HEK293 (cell line): ENCODE measurements around the gene KDM4B.

Experiments used
- CTCF ChIA-PET: fragments of 350-600 bp; formaldehyde crosslinking; extraction: SDS; loops from one replicate; lab custom pipeline; 2021; ENCODE audit warnings: antibody characterized with exemption; lab: Yijun Ruan, JAX
- POLR2A ChIA-PET: fragments of 300-600 bp; formaldehyde crosslinking; extraction: SDS; loops from one replicate; lab custom pipeline; 2020; ENCODE audit warnings: antibody characterized with exemption, inconsistent platforms; lab: Yijun Ruan, JAX
- H3K27ac ChIP-seq: fragments of 200-500 bp; sonication (Bioruptor generic); 2 replicates; pipeline ENCODE4 v1.5.1; 2014; ENCODE audit warnings: low read depth, low read length, control low read depth, inconsistent platforms; ENCODE audit errors: extremely low read depth
- H3K36me3 ChIP-seq, 2 experiments: fragments of 200-500 bp in 1 of 2; sonication (Bioruptor generic) in 1 of 2; 1 replicate in 1 of 2; 2 replicates in 1 of 2; pipeline ENCODE4 v1.5.1; 2014 to 2017; ENCODE audit warnings: inconsistent platforms in 2 of 2, low read length in 2 of 2; ENCODE audit not compliant: control insufficient read depth in 2 of 2, insufficient read depth in 1 of 2
- H3K4me1 ChIP-seq: fragments of 200-500 bp; sonication (Bioruptor generic); 2 replicates; pipeline ENCODE4 v1.5.1; 2014; ENCODE audit warnings: mild to moderate bottlenecking, low read length, inconsistent platforms; ENCODE audit not compliant: control insufficient read depth, insufficient read depth
- H3K4me3 ChIP-seq: 2 replicates; pipeline ENCODE4 v1.5.1; 2011; ENCODE audit warnings: low read depth, mild to moderate bottlenecking, control low read depth, low read length, moderate library complexity
- H3K9me3 ChIP-seq: fragments of 200-500 bp; sonication (Bioruptor generic); 2 replicates; pipeline ENCODE4 v1.5.1; 2014; ENCODE audit warnings: low read depth, low read length, inconsistent platforms; ENCODE audit not compliant: control insufficient read depth, insufficient read depth
- GLIS1 ChIP-seq: fragments of 450-650 bp; formaldehyde crosslinking; IDR thresholded peaks from 2 replicates; pipeline ENCODE4 v1.5.1; 2016; ENCODE audit warnings: missing biosample characterization, missing genetic modification characterization
- SALL2 ChIP-seq: fragments of 450-650 bp; formaldehyde crosslinking; IDR thresholded peaks from 2 replicates; pipeline ENCODE4 v1.5.0; 2017; ENCODE audit warnings: missing biosample characterization, mild to moderate bottlenecking, missing genetic modification characterization, borderline replicate concordance
- TCF7L2 ChIP-seq: IDR thresholded peaks from 2 replicates; pipeline ENCODE4 v1.6.1; 2011; ENCODE audit warnings: low read depth, mild to moderate bottlenecking, inconsistent platforms, low read length, moderate library complexity, borderline replicate concordance
- TRIM28 ChIP-seq: IDR thresholded peaks from 2 replicates; pipeline ENCODE4 v1.6.1; 2011; ENCODE audit warnings: low read length, control low read depth, borderline replicate concordance
- ZBTB8A ChIP-seq: fragments of 450-650 bp; formaldehyde crosslinking; IDR thresholded peaks from 2 replicates; pipeline ENCODE4 v1.5.1; 2016; ENCODE audit warnings: missing biosample characterization, missing genetic modification characterization
- ZFP69B ChIP-seq: fragments of 450-650 bp; formaldehyde crosslinking; IDR thresholded peaks from 2 replicates; pipeline ENCODE4 v1.5.1; 2016; ENCODE audit warnings: missing biosample characterization, missing genetic modification characterization
- ZNF433 ChIP-seq: fragments of 450-650 bp; formaldehyde crosslinking; IDR thresholded peaks from 2 replicates; pipeline ENCODE4 v1.5.1; 2016; ENCODE audit warnings: missing biosample characterization, missing genetic modification characterization, low read depth
- ZNF596 ChIP-seq: fragments of 450-650 bp; IDR thresholded peaks from 2 replicates; pipeline ENCODE4 v1.5.0; 2018; ENCODE audit warnings: missing biosample characterization, mild to moderate bottlenecking, missing genetic modification characterization, moderate library complexity
- ZNF777 ChIP-seq: fragments of 450-650 bp; formaldehyde crosslinking; IDR thresholded peaks from 2 replicates; pipeline ENCODE4 v1.5.1; 2017; ENCODE audit warnings: missing biosample characterization, missing genetic modification characterization, borderline replicate concordance
- ZNF830 ChIP-seq: fragments of 450-650 bp; IDR thresholded peaks from 2 replicates; pipeline ENCODE4 v1.5.0; 2018; ENCODE audit warnings: missing biosample characterization, missing genetic modification characterization, low read depth, mild to moderate bottlenecking, moderate library complexity
- TF ChIP-seq, protein P1 (sequence below): fragments of 450-650 bp; formaldehyde crosslinking; IDR thresholded peaks from 2 replicates; pipeline ENCODE4 v1.5.1; 2016; ENCODE audit warnings: missing biosample characterization, missing genetic modification characterization
- TF ChIP-seq, protein P2 (sequence below): fragments of 450-650 bp; formaldehyde crosslinking; IDR thresholded peaks from 2 replicates; pipeline ENCODE4 v1.5.1; 2016; ENCODE audit warnings: missing biosample characterization, missing genetic modification characterization
- TF ChIP-seq, protein P3 (sequence below): fragments of 450-650 bp; formaldehyde crosslinking; IDR thresholded peaks from 2 replicates; pipeline ENCODE4 v1.5.1; 2016; ENCODE audit warnings: missing biosample characterization, missing genetic modification characterization
- TF ChIP-seq, protein P4 (sequence below): fragments of 450-650 bp; formaldehyde crosslinking; IDR thresholded peaks from 2 replicates; pipeline ENCODE4 v1.5.1; 2016; ENCODE audit warnings: missing biosample characterization, missing genetic modification characterization
- TF ChIP-seq, protein P5 (sequence below): fragments of 450-650 bp; formaldehyde crosslinking; IDR thresholded peaks from 2 replicates; pipeline ENCODE4 v1.5.0; 2017; ENCODE audit warnings: missing biosample characterization, missing genetic modification characterization, borderline replicate concordance

KDM4B gene

DNA sequence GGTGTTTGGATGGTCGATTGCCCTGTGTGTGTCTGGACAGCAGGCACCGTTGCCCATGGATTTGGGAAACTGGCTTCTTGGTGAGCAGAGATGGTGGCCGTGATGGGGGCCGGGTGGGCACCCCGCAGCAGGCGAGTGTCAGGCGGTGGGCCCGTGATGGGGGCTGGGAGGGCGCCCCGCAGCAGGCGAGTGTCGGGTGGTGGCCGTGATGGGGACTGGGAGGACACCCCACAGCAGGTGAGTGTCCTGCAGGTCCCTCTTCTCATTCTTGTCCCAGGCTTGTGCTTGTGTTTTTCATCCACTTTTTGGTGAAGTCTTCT, 86.5 kb downstream of the KDM4B start:
- ChIA-PET POLR2A (no interaction called here), CTCF (no interaction called here)
- no peak overlapping the region for H3K27ac ChIP-seq
- no peaks in the 10 kb centered on the region for H3K4me1 ChIP-seq
- peaks cover 0 to 24% of the 10 kb centered on the region in 2 experiments; a peak in 1 of 3 replicates for H3K36me3 ChIP-seq
- H3K4me3 ChIP-seq = no peak overlapping the region
- TF ChIP-seq, protein P1, sequence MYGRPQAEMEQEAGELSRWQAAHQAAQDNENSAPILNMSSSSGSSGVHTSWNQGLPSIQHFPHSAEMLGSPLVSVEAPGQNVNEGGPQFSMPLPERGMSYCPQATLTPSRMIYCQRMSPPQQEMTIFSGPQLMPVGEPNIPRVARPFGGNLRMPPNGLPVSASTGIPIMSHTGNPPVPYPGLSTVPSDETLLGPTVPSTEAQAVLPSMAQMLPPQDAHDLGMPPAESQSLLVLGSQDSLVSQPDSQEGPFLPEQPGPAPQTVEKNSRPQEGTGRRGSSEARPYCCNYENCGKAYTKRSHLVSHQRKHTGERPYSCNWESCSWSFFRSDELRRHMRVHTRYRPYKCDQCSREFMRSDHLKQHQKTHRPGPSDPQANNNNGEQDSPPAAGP (tag by site-specific recombination) = no peak
- no peak for TF ChIP-seq ZNF433 (tag by site-specific recombination)
- no peak for TF ChIP-seq SALL2 (tag by site-specific recombination)
- no peak for TF ChIP-seq TRIM28
- no peaks in the 10 kb centered on the region for H3K9me3 ChIP-seq

DNA sequence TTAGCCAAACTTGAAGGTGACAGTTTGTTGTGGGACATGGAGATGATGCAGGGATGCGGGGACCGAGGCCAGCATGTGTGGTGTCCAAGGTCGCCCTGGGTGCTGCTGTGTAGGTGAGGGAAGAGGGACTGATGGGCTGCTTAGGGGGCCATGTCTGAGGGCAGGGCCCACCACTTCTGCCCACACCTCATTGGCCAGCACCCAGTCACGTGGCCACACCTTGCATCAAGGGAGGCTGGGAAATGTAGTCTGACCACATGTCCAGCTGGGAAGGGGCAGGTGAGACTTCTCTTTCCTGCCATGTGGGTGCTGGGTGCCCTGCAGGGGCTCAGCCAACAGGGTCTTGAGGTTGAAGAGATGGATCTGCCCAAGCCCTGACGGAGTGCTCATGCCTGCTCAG, 88.9 kb downstream of the KDM4B start:
- CTCF ChIA-PET = interaction anchor here (1.0 kb wide), 1 partner anchor 9 kb away, joined by 3 read pairs; no protein-coding TSS in a partner anchor
- TF ChIP-seq ZFP69B (tag by site-specific recombination) (peak; percentile 81), ZBTB8A (no peak)
- TF ChIP-seq, protein P2, sequence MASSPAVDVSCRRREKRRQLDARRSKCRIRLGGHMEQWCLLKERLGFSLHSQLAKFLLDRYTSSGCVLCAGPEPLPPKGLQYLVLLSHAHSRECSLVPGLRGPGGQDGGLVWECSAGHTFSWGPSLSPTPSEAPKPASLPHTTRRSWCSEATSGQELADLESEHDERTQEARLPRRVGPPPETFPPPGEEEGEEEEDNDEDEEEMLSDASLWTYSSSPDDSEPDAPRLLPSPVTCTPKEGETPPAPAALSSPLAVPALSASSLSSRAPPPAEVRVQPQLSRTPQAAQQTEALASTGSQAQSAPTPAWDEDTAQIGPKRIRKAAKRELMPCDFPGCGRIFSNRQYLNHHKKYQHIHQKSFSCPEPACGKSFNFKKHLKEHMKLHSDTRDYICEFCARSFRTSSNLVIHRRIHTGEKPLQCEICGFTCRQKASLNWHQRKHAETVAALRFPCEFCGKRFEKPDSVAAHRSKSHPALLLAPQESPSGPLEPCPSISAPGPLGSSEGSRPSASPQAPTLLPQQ (tag by site-specific recombination) = peak; percentile 66
- TF ChIP-seq, all 188 proteins: peak for 2
- peaks cover 4 to 29% of the 10 kb centered on the region in 2 experiments; a peak in 2 of 3 replicates for H3K36me3 ChIP-seq
- no peak overlapping the region for H3K27ac ChIP-seq
- H3K9me3 ChIP-seq = no peaks in the 10 kb centered on the region
- no peaks in the 10 kb centered on the region for H3K4me1 ChIP-seq
- POLR2A ChIA-PET = no interaction called here
- no peak overlapping the region for H3K4me3 ChIP-seq

DNA sequence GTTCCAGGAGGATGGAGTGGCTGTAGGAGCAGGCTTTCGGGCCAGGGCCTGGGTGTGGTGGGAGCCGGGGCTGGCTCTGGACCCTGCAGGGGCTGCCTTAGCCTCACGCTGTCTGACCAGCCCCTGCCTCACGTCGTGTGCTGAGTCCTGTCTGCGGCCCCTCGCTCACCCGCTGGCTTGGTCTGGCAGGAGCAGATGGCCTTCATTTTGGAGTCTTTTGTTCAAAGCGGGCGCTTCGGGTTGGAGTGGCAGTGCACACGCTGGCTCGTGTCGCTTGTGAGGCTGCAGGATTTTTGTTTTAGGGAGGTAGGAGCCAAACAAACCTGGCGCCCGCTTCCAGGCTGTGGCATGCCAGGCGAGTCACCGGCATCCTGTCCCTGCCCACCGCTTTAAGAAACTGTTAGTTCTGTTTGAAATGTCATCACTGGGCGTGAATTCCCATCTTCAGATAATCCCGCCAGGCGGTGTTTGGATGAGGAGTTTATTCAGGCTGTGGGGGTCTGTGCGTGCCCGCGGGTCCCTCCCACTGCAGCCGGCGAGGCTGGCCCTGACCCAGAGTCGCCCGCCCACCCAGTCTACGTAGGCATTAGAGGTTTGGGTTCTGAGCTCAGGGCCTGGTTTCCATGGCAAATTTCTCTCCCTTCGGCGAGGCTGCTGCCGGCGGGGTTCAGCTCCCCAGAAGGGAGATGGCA, 89.8 kb downstream of the KDM4B start:
- H3K36me3 ChIP-seq = peaks cover 4 to 37% of the 10 kb centered on the region in 2 experiments; a peak in 2 of 3 replicates
- TF ChIP-seq TCF7L2 (no peak), ZNF596 (tag by site-specific recombination) (no peak), GLIS1 (tag by site-specific recombination) (no peak)
- no peaks in the 10 kb centered on the region for H3K4me1 ChIP-seq
- POLR2A ChIA-PET = interaction anchor here (0.6 kb wide), 2 partner anchors 189 to 611 kb away, joined by 3 read pairs; no protein-coding TSS in a partner anchor
- CTCF ChIA-PET = interaction anchor here (0.6 to 1.5 kb wide), 3 partner anchors 10 to 21 kb away, joined by 3 to 9 read pairs (median 3); no protein-coding TSS in a partner anchor
- H3K9me3 ChIP-seq = no peaks in the 10 kb centered on the region
- no peak overlapping the region for H3K4me3 ChIP-seq
- no peak overlapping the region for H3K27ac ChIP-seq

DNA sequence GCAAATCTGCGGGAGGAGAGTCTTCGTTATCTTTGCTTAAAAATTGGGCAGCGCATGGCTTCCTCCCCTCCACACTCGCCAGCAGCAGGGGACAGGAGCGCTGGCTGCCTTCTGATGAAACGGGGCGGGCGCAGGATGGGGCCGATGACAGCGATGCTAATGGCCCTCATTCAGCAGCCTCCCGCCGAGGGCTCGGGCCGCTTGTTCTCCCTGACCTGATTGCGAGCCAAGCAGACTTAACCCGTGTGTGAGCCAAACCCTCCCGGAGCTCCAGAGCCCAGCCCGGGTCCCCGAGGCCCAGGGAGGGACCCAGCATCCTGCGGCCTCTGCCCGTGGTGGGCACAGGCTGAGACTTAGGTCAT, 90.3 kb downstream of the KDM4B start:
- POLR2A ChIA-PET = no interaction called here
- no peak overlapping the region for H3K4me3 ChIP-seq
- no peaks in the 10 kb centered on the region for H3K4me1 ChIP-seq
- H3K36me3 ChIP-seq = peaks cover 4 to 37% of the 10 kb centered on the region in 2 experiments; a peak in 2 of 3 replicates
- no peaks in the 10 kb centered on the region for H3K9me3 ChIP-seq
- CTCF ChIA-PET = interaction anchor here (0.6 to 1.5 kb wide), 2 partner anchors 11 to 20 kb away, joined by 3 to 9 read pairs; no protein-coding TSS in a partner anchor
- H3K27ac ChIP-seq = no peak overlapping the region
- TF ChIP-seq ZNF777 (tag by site-specific recombination) (no peak), TCF7L2 (no peak), ZNF830 (tag by site-specific recombination) (no peak)
- TF ChIP-seq, protein P3, sequence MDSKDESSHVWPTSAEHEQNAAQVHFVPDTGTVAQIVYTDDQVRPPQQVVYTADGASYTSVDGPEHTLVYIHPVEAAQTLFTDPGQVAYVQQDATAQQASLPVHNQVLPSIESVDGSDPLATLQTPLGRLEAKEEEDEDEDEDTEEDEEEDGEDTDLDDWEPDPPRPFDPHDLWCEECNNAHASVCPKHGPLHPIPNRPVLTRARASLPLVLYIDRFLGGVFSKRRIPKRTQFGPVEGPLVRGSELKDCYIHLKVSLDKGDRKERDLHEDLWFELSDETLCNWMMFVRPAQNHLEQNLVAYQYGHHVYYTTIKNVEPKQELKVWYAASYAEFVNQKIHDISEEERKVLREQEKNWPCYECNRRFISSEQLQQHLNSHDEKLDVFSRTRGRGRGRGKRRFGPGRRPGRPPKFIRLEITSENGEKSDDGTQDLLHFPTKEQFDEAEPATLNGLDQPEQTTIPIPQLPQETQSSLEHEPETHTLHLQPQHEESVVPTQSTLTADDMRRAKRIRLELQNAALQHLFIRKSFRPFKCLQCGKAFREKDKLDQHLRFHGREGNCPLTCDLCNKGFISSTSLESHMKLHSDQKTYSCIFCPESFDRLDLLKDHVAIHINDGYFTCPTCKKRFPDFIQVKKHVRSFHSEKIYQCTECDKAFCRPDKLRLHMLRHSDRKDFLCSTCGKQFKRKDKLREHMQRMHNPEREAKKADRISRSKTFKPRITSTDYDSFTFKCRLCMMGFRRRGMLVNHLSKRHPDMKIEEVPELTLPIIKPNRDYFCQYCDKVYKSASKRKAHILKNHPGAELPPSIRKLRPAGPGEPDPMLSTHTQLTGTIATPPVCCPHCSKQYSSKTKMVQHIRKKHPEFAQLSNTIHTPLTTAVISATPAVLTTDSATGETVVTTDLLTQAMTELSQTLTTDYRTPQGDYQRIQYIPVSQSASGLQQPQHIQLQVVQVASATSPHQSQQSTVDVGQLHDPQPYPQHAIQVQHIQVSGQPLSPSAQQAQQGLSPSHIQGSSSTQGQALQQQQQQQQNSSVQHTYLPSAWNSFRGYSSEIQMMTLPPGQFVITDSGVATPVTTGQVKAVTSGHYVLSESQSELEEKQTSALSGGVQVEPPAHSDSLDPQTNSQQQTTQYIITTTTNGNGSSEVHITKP = no peak
- TF ChIP-seq, protein P4, sequence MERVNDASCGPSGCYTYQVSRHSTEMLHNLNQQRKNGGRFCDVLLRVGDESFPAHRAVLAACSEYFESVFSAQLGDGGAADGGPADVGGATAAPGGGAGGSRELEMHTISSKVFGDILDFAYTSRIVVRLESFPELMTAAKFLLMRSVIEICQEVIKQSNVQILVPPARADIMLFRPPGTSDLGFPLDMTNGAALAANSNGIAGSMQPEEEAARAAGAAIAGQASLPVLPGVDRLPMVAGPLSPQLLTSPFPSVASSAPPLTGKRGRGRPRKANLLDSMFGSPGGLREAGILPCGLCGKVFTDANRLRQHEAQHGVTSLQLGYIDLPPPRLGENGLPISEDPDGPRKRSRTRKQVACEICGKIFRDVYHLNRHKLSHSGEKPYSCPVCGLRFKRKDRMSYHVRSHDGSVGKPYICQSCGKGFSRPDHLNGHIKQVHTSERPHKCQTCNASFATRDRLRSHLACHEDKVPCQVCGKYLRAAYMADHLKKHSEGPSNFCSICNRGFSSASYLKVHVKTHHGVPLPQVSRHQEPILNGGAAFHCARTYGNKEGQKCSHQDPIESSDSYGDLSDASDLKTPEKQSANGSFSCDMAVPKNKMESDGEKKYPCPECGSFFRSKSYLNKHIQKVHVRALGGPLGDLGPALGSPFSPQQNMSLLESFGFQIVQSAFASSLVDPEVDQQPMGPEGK (tag by site-specific recombination) = no peak
- TF ChIP-seq, protein P5, sequence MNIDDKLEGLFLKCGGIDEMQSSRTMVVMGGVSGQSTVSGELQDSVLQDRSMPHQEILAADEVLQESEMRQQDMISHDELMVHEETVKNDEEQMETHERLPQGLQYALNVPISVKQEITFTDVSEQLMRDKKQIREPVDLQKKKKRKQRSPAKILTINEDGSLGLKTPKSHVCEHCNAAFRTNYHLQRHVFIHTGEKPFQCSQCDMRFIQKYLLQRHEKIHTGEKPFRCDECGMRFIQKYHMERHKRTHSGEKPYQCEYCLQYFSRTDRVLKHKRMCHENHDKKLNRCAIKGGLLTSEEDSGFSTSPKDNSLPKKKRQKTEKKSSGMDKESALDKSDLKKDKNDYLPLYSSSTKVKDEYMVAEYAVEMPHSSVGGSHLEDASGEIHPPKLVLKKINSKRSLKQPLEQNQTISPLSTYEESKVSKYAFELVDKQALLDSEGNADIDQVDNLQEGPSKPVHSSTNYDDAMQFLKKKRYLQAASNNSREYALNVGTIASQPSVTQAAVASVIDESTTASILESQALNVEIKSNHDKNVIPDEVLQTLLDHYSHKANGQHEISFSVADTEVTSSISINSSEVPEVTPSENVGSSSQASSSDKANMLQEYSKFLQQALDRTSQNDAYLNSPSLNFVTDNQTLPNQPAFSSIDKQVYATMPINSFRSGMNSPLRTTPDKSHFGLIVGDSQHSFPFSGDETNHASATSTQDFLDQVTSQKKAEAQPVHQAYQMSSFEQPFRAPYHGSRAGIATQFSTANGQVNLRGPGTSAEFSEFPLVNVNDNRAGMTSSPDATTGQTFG (tag by site-specific recombination) = no peak
